HG03103 (cell line): ENCODE results near the gene ZNF804B.

ENCODE experiments used
- ATAC-seq: cut with Tn5 transposase; IDR thresholded peaks from one replicate; pipeline ENCODE4 v1.9.1; 2021; ENCODE audit warnings: low read depth; ENCODE audit not compliant: unreplicated experiment

Gene ZNF804B

DNA sequence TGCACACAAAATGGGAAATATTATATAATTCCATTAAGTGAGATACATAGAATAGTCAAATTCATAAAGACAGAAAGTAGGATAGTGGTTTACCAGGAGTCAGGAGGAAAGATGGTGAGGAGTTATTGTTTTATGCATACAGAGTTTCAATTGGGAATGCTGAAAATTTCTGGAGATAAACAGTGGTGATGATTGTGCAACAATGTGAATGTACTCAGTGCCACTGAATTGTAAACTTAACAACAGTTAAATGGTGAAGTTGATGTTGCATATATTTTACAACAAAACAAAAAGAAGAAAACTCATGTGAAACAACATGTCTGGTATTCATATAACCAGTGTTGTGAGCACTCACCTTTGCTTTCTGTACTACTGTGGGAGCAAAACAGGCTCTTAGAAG is 204.9 kb downstream of the ZNF804B start:
- ATAC-seq, result no peak

DNA sequence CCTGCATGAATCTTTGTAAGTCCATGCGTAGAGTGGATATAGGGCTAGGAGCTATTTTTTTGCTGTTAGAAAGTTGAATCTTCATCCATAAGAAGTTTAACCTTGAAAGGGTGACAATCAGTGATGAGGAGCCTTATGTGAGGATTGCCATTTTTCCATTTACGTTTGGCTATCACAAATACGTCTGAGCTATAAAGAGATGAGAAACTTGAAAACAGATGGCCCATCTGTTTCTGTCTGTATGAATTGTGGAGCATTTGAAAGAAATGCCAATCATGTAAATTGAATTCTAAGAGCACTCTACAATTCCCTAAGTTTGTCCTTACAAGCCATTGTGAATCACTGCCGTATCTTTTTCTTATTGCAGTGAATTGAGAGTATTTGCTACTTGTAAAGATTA is 205.9 kb downstream of the ZNF804B start:
- no peak for ATAC-seq

DNA sequence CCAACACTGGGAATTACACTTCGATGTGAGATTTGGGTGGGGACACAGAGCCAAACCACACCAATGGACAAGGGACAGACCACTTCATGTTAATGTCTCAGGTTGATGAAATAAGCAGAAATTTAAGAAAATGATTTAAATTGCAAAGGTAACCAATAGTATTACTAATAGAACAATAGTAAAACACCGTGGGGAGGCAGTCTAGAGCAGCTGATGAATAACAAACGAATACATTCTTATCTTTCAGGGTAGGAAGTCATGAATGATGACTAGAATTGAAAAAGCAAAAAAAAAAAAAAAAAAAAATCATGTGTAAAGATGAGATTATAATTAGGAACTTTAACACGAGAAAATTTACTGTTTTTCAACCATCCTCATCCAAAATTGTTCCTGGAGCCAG is 207.9 kb downstream of the ZNF804B start:
- no peak for ATAC-seq

DNA sequence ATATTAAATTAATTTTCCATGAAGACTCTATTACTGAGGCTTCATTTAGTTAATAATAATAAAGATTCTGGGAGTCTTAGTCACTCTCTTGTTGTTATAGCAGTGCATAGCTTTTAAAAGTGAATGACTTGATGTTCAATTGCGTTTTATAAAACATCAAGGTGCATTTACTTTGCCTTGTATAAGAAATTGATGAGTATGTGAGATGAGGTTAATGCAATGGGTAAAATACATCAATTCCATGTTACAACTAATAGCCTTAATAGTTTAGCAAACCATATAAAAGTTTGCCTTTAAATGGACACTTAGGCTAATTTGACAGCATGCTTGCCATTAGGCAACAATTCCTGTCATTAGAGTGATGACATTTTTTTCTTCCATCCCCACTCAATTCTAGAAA is 209.7 kb downstream of the ZNF804B start:
- ATAC-seq, result no peak

DNA sequence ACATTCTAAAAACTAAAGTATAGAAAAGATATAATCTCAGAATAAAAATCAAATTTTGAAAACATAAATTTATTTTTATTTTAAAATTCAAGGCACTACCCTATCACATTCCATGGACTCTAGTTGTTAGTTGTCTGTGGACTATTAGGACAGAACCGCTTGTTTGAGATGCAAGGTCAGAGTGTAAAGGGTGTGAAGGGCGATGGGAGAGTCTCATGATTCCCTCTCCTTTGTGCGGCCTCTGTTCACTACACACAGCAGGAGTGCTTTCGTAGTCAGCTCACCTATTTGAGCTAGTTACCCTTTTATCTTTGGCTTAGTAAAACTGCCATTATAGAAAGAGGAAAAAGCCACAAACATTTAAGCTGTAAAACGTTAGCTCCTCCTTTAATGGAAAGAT is 225.8 kb downstream of the ZNF804B start:
- ATAC-seq, result no peak

DNA sequence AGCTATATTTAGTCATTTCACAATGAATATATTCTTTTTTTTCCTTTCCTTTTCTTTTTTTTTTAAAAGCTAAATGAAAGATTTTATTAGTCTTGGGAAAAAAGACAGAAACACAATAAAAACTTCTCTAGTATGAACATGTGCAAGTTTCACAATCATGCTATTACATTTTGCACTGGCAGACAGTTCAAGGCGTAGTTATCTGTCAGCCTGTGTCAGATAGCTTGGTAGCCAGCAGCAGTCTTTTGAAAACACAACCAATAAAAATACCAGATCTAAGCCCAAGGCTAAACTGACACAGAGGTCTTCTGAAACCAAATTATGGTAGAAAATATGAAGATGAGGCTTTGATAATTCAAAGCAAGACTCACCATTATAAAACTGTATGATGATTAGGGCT is 241.8 kb downstream of the ZNF804B start:
- no peak for ATAC-seq

DNA sequence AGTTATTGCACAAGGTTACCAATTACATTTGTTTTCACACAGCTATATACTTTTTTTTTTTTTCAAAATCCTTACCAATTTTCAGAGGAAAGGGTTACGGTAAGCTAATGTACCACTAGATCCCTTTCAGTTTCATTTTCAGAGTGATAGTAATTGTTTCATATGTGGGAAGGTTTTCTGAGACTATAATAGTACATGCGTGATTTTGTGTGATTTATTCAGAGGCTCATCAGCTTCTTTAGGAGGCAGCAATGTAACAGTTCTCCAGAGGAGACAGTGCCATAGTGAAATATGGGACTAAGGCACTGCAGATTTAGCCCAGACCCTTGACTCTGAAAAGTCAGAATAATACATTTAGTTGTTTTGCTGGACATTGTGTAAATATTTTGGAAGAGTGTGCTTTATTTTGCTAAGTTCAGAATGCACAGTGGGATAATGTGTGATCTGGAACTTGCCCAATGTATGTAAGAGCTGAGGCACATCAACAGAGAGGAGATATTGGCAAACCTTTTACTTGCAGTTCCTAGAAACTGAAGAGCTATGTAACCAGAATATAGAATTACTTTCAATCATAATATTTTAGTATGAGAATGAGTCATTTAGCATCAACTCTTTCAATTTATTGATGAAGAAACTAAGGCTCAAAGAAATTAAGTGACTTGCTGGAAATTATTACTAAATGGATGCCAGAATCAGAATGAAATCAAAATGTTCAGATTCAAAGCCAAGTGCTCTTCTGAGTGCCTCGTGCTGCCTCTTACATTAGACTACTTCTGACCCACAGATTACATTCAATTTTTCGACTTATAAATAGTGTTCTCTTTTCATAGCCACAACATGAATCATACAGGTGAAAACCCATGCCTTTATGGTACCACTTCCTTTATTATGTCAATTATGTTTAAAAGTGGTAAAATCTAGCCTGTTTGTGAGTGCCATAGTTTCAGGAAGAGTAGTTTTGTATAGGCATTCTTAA is 243.8 kb downstream of the ZNF804B start:
- ATAC-seq, result peak; percentile 67

DNA sequence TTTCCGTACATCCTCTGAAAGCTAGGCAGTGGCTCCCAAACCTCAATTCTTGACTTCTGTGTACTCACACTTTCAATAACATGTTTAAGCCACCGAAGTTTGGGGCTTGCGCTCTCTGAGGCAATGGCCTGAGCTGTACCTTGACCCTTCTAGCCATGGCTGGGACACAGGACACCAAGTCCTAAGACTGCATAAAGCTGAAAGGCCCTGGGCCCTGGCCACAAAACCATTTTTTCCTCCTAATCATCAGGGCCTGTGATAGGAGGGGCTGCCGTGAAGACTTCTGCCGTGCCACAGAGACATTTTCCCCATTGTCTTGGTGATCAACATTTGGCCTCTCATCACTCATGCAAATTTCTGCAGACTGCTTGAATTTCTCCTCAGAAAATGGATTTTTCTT is 252.5 kb downstream of the ZNF804B start:
- ATAC-seq, result no peak

DNA sequence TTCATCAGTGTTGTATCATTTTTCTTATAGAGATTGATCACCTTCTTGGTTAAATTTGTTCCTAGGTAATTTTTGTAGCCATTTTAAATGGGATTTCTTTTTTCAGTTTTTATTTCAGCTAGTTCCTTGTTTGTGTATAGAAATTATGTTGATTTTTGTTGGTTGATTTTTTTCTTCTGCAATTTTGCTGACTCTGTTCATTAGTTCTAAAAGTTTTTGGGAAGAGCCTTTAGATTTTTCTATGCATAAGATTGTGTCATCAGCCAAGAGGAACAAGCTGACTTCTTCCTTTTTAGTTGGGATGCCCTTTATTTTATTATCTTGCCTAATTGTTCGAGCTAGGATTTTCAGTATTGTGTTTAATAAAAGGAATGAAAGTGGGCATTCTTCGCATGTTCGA is 258.2 kb downstream of the ZNF804B start:
- ATAC-seq, result no peak

DNA sequence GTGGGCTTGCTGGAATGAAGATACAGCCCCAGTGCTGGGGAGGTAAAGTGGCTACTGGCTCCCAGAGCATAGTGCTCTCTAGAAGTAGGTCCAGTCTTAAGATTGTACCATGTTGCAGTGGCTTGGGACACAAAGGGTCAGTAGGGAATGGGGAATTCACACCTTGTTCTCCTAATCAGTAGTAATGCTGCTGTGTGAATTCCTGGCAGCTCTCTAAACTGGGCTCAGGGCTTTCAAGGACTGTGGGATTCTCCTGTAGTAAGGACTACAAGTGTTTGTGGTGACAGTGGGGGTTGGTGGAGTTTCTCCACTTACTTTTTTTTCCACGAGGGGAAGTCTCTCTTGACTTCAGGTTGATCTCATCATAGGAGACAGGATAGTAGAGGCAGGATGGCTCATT is 262.2 kb downstream of the ZNF804B start:
- ATAC-seq, result no peak

DNA sequence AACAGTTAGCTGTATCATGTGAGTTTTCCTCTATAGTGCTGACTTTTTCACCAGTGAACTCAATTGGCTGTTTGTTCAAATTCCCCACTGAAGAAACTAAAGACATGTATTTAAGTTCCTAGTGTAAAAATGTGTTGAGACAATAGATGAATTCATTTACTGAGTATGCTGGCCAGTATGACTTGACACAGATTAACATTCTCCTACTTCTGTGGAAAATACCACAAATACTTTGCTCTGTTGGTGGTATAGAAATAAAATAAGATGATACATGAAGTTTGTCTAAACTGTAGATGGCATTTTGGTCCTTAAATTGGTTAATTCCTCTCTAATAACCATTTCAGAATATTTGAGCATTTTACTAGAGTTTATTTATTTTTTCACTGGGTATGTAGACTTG is 263.7 kb downstream of the ZNF804B start:
- ATAC-seq, result no peak

DNA sequence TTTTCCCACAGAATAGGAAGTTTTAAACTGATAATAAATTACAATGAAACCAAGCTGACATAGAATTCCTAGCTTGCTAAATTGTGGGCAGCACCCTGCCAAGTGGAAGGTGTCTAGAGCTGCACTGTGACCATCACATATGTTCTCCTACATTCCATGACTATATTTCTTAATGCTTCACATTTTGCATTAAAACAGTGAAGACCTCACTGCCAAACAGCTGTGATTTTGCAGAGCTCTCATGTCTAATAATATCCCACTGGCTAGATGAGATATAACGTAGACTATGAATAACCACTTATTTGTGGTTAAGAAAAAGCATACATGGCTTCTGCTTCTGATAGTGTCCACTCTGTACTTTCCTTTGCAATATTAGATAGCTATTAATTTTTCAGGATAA is 264.4 kb downstream of the ZNF804B start:
- no peak for ATAC-seq

DNA sequence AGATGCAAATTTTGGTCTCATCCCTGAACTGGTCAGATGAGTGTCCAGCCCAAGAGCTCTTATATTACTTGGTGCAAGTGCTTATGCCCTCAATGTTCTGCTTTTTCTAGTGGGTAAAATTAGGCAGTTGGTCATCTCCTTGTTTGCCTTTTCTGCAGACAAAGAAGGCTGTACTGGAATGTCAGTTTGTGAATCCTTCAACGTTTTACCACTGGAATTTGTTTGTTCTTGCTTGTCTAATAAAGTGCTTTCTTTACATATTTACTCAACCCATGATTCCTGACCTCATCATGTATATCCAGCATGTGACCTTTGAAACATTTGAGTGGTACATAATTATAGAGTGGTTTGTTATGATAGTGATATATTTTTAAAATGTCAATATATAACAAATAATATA is 268.3 kb downstream of the ZNF804B start:
- no peak for ATAC-seq

DNA sequence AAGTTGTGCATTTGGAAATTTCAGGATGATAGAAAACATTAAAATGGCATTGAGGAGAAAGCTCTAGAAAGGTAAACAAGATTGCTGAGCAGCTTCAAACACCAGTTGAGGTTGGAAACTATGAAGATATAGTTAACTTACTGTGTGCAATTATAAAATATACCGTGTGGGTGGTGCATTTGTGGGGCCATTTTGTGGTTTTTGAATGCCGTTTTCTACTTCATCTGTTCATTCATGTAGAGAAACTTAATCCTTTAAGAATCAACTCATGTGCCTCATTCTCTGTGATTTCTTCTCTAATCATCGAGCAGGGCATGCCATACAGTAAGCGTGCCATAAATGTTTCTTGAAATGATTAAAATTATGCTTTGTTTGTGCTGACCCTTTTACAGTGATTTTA is 268.8 kb downstream of the ZNF804B start:
- no peak for ATAC-seq

DNA sequence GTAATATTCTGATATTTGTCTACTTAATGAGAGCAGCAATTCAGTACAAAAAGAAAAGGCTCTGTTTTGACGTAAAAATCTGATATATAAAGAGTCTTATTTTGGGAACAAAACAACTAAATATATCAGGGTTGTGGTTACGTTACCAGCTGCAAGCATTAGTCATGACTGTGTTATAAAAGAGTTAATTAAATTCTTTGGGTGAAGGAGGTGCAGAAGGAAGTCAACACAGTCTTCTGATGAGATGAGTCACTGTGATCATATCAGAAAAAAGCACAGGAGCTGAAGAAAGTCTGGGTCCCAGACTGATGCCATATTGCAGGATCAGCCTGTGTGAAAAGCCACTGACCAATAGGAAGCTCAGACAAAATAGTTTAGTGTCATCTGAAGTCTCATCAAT is 270.4 kb downstream of the ZNF804B start:
- ATAC-seq, result no peak

DNA sequence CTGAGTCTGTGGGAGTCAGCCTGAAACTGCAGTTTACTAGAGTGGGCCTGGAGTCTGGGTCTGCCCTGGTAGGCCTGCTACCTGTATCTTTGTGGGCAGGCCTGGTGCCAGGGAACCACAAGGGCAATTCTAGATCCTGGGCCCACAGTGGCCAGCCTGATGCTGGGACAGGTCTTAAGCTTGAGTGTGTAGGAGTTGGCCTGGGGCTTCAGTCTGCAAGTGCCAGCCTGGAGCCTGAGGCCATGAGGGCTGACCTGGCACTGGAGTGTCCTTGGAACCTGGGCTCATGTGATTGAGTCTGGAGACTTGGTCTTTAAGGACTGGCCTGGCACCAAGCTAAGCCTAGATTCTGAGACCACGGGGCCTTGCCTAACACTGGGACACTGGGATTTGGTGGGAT is 281.7 kb downstream of the ZNF804B start:
- no peak for ATAC-seq

DNA sequence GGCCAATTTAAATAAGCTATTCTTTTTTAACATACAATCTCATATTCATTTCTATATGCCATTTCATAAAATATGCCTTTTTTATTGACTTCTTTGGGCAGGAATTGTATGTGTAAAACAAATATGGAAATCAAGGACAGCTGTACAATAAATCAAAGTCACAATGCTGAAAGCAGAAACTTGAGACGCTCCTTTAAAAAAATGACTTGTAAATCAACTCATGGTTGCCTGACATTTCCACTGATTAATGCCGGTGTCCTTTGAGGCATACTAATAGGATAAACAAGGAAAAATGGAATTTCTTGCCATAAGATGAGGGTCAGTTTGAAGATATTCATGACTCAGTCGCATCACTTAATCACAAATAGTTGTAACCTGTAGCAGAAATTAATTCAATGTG is 283.4 kb downstream of the ZNF804B start:
- no peak for ATAC-seq

DNA sequence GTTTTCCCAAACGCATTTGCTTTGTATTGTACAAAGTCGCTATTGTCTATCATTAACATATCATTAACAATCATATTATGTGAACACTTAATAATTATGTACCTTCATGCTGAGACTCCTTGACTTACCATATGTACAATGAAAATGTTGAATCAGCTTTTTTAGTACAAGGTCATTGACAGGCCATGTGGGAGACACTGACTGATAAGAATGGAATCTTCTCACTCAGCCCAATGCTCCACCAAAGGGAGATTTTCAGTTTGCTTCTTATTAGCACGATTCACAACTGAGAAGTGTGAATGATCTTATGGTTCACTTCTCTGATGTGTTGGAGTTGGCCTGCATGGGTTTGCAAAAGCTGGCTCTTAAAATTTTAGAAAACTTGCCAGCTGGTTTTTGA is 289.5 kb downstream of the ZNF804B start:
- no peak for ATAC-seq

DNA sequence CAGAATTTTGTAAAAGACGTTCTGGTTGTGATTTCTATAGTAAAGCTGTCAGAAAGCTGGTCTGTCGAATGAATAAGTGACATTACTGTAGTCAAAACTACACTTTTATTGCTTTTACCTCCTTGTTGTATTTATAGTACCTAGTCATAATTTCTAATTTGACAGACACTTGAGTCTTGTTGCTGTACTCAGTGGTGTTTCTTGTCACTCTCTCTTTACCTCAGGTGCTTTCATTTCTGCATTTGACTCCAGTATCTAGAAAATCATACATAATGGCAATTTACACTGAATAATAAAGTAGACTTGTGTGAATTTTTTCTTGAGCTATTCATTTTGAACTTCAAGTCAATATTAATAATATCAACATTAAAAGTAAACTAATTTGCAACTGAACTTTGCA is 293.6 kb downstream of the ZNF804B start:
- no peak for ATAC-seq

DNA sequence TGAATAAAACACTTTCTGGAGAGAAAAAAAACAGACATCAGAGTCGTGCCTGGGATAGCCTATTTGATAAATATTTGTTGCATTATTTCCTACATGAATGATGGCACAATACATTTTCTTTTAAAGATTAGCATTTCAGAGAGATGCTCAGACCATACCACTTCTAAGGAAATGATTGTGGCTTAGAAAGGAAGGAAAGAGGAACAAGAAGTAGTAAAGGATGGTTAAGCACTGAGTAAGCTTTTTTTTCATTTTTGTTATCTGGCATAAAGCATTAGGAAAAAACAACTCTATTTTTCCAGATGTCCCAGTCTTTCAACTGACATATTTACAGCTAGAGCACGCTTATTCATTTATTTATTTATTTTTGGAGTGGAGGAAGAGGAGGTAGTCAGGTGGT is 294.9 kb downstream of the ZNF804B start:
- no peak for ATAC-seq

DNA sequence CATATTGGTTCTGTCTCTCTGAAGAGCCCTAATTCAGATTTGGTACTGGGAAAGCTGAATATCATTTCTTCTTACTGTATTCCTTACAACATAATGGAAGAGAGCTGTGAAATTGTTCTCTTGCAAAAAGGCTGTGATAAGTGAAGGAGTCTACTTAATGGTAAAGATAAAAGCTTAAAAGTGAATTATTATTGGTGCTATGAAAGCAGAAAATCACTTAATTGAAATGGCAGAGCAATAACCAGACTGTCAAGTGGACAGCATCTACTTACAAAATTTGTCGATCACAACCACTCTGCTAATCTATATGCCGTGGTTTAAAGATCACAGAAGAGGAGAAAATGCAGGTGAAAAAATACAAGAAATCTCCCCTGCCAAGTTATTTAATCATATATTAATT is 300.7 kb downstream of the ZNF804B start:
- ATAC-seq, result no peak

DNA sequence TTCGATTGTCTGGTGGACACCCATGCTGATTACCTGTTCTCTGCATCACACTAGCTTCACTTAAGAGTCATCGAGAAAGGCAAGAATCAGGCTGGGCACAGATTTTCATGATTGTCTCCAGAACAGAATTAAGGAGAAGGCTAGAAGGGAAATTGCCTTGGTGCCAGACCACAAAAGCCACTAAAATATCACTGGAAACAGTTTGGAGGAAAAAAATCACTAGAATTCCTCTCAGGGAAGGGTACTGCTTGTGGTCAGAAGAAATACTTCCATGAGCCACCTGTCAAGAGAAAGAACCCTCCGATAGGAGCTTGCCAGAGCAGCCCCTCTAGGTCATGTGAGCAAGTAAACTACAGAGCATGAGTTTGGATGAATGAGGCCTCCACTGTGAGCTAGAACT is 305.3 kb downstream of the ZNF804B start:
- ATAC-seq, result no peak

DNA sequence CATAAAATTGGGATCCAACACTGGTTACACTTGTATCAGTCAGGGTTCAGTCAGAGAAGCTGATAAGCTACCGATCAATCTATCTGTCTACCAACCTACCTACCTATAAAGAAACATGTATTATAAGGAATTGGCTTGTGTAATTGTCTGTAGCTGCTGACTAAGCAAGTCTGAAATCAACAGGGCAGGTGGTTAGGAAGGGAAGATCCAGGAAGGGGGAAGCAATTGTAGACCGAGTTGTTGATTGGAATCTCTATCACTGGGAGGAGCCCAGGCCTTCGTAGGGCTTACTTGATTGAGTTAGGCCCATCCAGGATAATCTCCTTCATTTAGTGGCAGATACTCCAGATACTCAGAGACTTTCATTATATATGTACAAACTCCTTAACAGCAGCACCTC is 307.5 kb downstream of the ZNF804B start:
- ATAC-seq, result no peak
